T-helper 1 cell (primary cell): ENCODE data around the gene CYP2D6.
"Not testable (repeated sequence)": the region's sequence is repeated elsewhere in the genome, so short reads cannot be mapped to it uniquely, and the experiment has no call there.

Experiments used
- DNase-seq, 5 donors: peaks; one replicate each; pipeline ENCODE4 v3.0.0-alpha.2; 2012 to 2020

Gene CYP2D6

GRCh38 chr22:42156598-42156997 is 26.0 kb upstream of the CYP2D6 start:
- DNase-seq: no peak

- DNase-seq: no peak
Observed at GRCh38 chr22:42156121-42156520, 25.5 kb upstream of the CYP2D6 start.

GRCh38 chr22:42155053-42155543 is 24.5 kb upstream of the CYP2D6 start:
- DNase-seq: no peak

GRCh38 chr22:42154293-42155052 is 23.9 kb upstream of the CYP2D6 start:
- no peak for DNase-seq

GRCh38 chr22:42152661-42153270 is 22.2 kb upstream of the CYP2D6 start:
- DNase-seq: no peak

- no peak for DNase-seq
Observed at GRCh38 chr22:42151924-42152635, 21.5 kb upstream of the CYP2D6 start.

- no peak for DNase-seq
Observed at GRCh38 chr22:42150727-42151590, 20.3 kb upstream of the CYP2D6 start.

GRCh38 chr22:42149798-42150197 is 19.2 kb upstream of the CYP2D6 start:
- DNase-seq: not testable (repeated sequence)

GRCh38 chr22:42145175-42145574 is 14.6 kb upstream of the CYP2D6 start:
- DNase-seq: no peak

- not testable (repeated sequence) for DNase-seq
Observed at GRCh38 chr22:42143859-42144822, 13.5 kb upstream of the CYP2D6 start.

- DNase-seq: no peak
Observed at GRCh38 chr22:42142771-42143461, 12.3 kb upstream of the CYP2D6 start.

GRCh38 chr22:42141307-42142057 is 10.9 kb upstream of the CYP2D6 start:
- not testable (repeated sequence) for DNase-seq

GRCh38 chr22:42140153-42140552 is 9.5 kb upstream of the CYP2D6 start:
- DNase-seq: not testable (repeated sequence)

- not testable (repeated sequence) for DNase-seq
Observed at GRCh38 chr22:42139508-42139907, 8.9 kb upstream of the CYP2D6 start.

GRCh38 chr22:42138972-42139371 is 8.4 kb upstream of the CYP2D6 start:
- no peak for DNase-seq

GRCh38 chr22:42138122-42138770 is 7.6 kb upstream of the CYP2D6 start:
- no peak for DNase-seq

- DNase-seq: not testable (repeated sequence)
Observed at GRCh38 chr22:42135688-42136087, 5.1 kb upstream of the CYP2D6 start.

- no peak for DNase-seq
Observed at GRCh38 chr22:42134100-42135020, 3.8 kb upstream of the CYP2D6 start.
